Measurements from ENCODE around the gene GPC5.
A peak's percentile ranks its signal among the peaks of the same experiment; 100 is the strongest.

Gene GPC5

DNA sequence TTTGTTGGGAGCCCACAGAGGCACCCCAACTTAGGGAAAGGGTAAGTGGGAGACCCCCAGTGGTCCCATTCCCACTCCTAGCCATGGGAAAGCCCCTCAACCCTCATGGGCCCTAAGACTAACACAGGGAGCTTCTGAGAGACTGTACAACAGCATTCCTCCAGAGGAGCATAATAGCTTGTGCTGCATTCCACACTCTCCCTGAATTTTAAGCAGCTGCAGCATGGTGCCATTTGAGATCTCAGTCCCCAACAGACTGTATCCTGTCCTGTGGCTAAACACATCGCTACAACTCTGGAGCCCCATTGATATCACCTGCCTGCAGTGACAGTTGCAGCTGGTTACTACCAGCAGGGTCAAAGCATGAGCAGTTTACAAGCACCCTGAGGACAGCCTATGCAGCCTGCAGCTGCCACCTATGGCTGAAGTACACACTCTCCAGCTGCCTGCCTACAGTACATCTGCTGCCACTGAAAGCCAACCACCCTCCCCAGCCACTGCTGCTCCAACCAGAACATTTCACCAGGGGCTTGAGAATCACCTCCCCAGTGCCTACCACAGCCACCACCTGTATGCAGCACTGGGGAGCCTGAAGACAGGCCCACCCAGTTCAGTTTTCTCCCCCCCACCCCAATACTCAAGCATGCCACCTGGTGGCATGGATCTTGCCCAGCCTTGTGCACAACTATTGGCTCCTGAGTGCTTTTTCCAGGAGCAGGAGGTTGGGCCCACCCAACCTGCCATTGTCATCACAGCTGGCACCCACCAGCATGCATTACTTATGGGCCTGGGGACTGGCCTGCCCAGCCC lies 557.3 kb downstream of the GPC5 start:
- no peak for DNase-seq

DNA sequence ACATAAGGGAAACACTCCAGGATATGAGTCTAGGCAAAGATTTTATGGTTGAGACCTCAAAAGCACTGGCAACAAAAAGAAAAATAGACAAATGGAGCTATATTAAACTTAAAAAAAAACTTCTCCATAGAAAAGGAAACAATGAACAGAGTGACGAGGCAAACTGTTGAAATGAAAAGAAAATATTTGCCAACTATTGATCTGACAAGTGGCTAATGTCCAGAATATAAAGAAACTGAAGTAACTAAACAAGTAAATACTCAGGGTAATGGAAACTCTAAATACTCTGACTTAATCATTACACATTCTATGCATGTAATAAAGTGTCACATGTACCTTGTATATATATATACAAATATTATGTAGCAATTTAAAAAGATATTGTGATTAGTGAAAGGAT lies 562.5 kb downstream of the GPC5 start:
- no peak for DNase-seq

DNA sequence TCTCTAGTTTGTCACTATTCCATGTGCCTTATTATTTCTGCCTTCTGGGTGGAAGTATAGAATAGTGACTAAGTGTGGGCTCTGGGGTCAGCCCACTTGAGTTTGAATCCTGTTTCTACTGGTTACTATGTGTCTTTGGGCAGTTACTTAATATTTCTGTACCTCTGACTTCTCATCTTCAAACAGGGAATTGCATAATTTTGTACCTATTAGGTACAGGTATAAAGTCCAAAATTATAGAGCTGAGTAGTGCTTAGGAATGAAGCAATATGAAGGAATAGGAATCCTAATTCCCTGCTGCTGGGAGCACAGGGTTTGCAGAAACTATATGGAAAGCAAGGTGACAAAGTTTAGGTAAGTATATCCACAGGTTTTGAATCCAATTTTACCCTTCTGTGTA lies 564.5 kb downstream of the GPC5 start:
- no peak for DNase-seq

DNA sequence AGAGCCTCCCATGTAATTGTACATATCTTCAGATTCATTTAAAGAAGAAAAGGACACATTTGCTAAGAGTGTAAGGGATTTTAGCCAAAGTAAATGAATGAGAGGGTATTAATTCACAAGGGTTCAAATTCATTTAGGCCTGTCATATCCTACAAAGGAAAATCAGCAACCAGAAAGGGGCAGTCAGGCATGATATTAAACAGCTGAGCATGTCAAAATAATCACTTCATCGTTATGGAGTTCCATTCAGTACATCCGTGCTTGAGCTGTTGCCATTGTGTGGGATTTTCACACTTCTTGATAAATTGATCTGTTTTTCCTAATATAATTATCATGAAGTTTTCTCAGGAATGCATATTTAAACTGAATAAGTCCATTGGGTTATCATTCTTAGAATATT lies 567.1 kb downstream of the GPC5 start:
- no peak for DNase-seq

DNA sequence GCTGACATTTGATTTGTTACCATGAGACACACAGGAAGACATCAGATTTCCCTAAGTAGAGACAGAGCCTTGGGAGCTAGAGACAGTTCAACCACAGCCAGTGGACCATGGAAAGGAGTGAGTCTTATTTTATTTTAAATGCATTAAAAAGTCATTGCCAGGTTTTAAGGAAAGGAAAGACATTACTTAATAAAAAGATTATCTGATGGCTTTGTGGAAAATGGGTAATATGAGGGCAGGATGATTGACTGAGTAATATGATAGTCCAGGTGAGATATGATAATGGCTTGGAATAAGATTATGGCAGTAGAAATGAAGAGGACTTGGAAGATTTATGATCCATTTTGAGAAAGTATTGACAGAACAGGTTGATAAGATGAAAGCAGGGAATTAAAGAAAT lies 580.1 kb downstream of the GPC5 start:
- no peak for DNase-seq

DNA sequence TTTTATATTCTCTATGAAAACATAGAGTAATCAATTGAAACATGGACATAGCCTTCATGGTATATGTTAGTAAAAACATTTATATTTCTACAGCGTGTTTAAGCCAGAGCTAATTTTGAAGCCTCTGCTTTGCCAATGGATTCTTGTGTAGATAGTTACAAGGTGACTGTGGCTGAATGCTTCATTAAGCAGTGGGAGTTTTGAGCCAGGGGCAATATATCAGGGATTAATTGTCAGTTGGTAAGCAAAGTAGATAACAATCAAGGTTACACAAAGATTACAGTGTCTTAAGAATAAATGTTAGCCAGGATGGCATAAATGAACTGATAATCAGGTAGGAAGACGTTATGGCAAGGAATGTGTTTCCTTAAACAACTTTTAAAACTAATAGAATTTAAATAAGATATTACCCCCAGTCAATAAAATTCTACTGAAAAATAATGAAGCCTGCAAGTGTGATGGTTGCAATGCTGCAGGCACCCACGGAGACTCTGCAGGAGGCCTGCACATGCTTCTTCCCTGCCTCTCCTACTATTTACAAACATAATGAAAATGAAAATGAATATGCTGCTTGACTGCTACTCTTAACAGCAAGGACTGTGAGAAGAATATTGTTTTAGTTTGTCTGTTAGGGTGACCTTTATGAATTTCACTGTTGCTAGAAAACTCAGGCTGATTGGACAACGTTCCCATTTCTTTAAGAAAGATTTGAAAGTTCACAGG lies 588.5 kb downstream of the GPC5 start:
- no peak for DNase-seq

DNA sequence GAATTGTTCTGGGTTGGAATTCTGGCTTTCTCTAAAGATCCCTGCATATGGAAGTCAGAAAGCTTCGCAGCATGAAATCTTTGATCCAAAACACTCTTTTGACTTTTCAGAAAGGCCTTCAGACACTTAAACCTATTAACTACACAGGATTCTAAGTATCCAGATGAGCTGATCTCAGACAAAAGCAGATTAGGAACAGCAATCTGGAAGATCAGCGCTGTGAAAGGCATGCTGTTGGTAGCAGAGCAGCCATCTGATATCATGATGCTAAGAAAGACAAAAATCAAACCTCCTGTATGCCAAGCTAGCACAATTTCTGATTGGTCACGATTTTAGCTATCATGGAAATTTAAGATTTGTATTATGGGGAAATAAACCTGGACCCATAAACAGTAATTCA lies 589.9 kb downstream of the GPC5 start:
- no peak for DNase-seq

DNA sequence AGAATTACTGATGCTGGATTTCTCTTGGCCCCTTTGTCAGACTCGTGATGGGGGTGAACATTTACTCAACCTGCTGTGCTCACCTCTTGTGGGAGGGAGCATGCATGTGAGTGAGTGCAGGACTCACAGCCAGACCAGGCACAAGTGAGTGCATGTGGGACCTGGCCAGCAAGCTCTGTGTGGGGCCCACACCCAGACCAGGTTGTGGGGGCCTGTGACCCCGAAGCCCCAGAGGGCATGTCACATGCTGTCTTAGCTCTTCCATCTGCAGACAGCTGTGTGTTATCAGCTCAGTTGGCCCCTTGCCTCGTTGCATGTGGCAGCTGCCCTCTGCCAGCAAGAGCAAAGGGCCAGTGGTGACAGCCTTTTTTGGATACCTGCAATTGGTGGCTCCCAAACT lies 614.4 kb downstream of the GPC5 start:
- DNase-seq: no peak

DNA sequence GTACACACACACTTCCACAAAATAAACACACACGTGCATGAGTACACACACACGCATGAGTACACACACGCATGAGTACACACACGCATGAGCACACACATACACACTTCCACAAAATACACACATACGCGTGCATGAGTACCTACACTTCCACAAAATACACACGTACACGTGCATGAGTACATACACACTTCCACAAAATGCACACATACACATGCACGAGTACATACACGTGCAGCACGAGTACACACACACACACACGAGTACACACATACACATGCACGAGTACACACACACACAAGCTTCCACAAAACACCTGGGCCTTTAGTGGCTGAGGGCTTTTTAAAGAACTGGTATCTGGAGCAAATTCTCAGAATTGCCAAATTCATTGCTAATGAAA lies 619.3 kb downstream of the GPC5 start:
- DNase-seq: no peak

DNA sequence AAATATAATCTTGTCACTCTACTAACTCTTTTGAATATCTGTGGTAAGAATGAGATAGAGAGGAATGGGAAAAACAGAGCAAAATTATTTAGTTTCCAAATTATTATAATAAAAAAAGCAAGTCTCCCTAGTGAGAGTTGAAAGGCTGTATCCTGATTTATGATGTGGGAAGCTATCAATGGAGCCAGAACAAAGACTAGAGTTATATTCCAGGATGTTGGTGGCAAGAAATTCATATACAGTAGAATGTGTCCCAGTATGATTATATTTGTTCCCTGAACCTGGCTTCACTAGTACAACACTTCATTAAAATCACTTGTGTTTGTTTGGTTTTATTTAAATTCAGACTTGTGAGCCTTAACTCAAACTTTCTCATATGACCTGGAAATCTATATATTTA lies 630.3 kb downstream of the GPC5 start:
- DNase-seq: no peak

DNA sequence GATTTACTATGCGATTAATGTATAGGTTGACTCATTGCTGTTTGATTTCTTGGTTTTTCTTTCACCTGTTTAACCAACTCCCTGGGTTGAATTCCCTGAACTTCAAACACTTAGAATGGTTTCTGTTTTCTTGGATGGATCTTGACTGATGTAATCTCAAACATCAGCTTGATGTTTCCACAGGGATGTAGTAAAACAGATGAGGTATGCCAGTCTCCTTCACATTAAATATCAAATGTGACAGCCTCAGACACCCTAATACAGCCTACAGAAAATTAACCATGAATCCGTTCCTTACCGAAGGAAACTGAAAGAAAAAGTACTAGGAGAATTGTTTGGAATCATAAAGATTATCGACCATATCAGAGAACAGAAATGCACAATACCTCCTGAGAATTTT lies 631.2 kb downstream of the GPC5 start:
- no peak for DNase-seq

DNA sequence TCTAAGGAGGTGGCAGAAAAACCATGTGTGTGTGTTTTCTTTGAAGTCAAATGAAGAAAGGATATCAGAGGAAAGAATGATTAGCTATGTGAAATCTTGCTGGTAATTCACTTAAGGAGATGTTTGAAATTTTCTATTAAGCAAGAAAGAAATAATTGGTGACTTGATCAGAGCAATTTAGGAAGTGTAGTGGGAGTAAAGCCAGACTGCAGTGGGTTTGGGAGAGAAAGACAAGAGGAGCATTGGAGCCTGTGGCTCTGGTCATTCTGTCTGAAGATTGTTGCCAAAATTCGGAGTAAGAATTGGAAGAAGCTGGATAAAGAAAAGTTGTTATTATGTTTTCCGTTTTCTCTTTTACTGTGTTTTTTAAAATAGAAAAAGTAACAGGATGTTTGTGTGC lies 640.5 kb downstream of the GPC5 start:
- no peak for DNase-seq

DNA sequence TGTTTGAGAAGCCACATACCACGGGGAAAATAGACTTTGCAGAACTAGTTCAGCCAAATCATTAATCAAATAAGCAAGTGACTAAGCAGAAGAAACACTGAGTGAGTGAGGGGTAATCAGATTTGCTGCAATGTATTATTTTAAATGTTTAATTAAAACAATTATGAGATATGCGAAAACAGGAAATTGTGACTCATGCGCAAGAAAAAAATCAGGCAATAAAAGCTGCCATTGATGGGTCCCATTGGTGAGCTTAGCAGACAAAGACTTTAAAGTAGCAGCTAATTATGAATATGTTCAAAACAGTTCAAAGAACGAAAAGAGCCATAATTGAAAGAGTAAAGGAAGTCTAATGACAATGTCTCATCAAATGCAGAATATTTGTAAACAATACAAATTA lies 644.1 kb downstream of the GPC5 start:
- DNase-seq: no peak

DNA sequence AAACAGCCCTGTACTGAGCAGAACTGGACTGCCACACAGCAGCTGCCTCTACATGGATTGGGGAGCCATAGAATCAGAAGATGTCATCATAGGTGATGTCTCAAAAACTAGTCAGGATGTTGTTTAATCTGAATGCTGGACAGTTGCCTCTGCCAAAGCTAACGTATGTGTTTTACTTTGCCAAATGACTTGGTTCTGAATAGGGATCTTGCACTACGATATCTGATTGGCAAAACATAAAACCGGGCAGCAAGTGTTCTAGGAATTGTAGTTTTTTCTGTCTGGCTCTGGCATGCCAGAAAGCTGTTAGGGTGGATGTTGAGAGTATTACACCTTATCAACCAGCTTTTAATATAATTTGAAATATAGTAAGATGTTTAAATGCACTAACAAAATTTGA lies 645.9 kb downstream of the GPC5 start:
- DNase-seq: no peak

DNA sequence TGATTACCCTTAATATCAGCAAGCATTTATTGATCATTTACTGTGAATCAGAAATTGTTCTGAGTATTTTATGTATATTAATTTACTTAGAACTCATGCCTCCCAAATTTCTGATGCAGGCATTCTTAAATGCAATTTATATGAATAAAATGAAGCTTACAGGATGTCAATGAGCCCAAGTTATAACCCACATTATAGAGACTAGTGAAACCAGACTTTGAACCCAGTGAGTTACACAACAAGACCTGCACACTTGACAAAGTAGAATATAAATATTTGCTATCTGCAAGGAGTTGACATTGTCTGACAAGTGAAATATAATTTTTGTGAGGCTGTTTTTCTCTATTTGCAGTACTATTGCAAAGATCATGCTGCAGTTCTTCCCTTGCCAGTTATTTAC lies 656.0 kb downstream of the GPC5 start:
- no peak for DNase-seq

DNA sequence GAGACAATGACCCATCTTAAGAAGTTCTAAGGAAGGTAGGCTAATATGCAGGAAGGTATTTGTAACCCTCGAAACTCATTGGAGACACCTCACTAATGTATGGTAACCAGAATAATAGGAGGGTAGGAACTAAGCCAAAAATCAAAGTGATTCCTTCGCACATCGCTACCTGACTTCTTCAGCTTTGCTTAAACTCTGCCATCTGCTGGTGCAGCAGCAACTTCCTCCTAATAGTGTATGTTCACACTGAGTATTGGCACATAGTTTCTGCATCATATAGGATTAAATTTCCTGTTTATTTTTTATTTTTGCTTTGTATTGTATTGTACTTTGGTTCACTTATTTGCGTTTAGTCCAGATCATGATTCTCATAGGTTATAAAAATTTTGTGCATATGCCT lies 676.2 kb downstream of the GPC5 start:
- peak in 1 of 56 donors; percentile 2 for DNase-seq

DNA sequence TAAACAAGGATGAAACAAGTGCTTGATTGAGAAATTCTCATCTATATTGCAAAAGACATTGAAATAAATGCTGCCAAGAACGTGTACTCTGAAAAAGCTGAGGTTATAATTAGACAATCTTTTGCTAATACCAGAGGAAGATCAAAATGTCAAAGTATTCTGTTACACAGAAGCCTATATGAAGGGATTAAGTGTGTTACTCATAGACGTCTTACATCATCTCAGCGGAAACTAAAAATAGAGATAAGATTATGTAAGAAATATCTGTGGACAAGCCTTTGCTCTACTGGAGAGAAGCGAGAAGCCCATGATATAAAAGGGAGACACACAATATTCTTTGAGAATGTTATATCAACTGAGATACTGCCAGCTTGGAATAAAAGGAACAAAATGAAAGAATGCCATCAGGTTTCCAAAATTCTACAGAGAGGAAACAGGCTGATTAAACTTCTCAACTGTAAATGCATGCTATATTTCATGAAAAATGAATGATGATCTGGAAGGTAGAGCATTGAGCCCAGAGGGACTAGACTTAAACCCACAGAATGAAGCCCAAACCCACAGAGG lies 699.0 kb downstream of the GPC5 start:
- no peak for DNase-seq

DNA sequence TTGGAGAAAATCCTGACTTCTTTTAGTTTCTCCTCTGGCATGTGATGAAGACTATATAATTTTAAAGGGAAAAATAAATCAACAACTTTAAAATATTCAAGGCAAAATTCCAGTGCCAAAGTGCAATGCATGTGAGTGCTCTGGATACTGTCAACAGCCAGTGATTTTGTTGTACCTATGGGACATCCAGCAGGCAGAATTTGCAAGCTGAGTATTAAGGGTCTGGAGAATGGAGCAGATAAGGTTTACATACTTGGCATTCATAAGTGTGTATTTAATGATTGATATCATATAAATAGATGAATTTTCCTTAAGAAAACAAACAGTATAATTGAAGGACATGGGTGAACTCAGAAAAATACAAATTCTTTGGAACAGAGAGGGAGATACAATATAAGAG lies 703.4 kb downstream of the GPC5 start:
- no peak for DNase-seq

DNA sequence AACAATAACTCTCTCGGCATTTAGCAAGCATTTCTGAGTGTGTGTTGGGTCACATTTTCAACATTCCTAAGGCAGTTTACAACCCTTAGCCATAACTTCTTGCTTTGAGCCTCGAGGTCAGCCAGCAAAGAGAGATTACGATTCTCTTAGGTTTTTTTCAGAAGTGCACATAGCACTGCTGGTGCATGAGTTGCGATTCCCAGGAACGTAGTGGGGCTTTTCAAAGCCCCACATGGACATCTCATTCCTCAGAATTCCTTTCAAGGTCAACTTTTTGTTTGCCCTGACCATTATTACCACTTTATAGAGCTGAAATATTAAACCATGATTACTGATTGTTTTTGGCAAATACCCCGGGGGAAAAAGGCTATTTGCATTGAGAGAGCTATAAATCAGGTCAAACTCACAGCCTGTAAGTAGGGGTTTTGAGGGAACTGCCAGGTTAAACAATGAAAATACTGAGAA lies 705.3 kb downstream of the GPC5 start:
- DNase-seq: no peak

DNA sequence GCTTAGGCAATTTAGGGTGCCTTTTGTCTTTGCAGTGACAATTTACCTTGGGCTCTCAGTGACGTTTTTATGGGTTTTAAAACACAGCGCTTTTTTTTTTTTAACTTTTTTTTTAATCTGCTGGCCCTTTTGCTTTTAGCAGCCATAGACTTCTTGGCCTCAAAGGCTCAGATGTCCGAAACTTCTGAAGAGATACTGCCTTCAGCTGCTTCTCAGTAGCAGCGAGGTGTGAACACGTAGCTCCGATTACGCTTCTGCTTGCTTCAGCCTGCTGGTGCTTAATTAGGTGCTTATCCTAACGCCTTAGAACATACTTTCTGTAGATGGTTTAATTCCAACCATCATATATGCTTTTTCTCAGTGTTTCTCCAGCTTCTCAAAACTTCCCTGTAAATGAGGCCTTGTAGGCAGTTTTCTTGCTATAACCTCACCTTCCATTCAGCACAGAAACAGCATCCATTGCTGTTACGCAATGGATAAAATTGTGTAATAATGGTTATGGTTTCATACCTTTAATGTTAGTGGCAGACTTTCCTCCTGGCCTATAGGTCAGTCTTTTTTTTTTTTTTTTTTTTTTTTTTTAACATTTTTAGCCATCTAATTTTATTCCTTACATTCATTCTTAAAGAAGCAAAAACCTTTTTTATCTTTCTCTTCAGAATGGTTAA lies 723.9 kb downstream of the GPC5 start:
- DNase-seq: no peak

DNA sequence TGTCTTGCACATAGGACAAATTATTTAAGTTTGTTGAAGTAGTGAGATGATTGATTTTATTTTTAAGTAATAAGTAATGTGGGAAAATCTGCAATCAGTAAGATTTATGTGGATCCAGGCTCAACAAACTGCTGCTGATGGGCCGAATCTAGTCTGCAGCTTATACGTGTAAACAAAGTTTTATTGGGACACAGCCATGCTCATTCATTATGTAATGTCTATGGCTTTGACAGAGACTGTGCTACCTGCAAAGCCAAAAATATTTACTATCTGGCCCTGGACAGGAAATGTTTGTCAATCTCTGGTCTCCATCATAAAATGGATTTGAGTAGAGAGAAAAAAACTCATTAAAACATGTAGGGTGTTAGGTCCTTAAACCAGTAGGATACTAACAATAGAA lies 728.0 kb downstream of the GPC5 start:
- no peak for DNase-seq

DNA sequence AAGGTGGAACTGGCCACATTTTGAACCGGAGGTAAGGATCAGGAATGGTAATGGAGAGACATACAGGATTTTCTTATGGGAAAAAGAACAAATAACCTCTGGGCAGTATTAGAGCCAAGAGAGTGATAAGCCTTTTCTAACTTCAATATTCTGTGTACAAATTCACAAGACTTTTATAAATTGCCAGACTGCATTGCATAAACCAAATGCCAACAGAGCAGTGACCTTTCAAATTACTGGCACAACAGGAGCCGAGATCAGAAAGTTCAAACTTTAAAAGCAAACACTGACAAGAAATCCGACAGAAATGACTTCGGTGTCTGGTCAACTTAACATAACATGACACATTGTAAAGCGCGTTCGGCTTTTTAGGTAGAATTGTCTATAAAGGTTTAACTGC lies 737.1 kb downstream of the GPC5 start:
- DNase-seq: no peak
